T-helper 17 cell (primary cell): ENCODE results near the gene FOXL2. TPM values are rescaled to one million over a fixed set of nuclear protein-coding genes. Genes with fewer than 3 reads are reported as not detected.

Experiments
- ATAC-seq: fragments of 150-1000 bp; cut with Tn5 transposase; 2 replicates; pipeline ENCODE4 v1.10.0; 2021; ENCODE audit warnings: mild to moderate bottlenecking, moderate library complexity
- DNase-seq, 3 donors: peaks; one replicate each; pipeline versions ENCODE4 v3.0.0 to v3.0.0-alpha.2; 2020 to 2021
- H3K9me3 ChIP-seq: one replicate; pipeline ENCODE4 v1.7.0; 2013; ENCODE audit warnings: low read length, mild to moderate bottlenecking; ENCODE audit not compliant: control insufficient read depth, poor library complexity, severe bottlenecking
- H3K27ac Mint-ChIP-seq: one replicate; pipeline ENCODE4 v1.8.0; 2022; ENCODE audit warnings: mild to moderate bottlenecking, moderate library complexity, mixed read lengths
- H3K27me3 Mint-ChIP-seq: one replicate; pipeline ENCODE4 v1.8.0; 2022; ENCODE audit warnings: mixed read lengths
- H3K36me3 Mint-ChIP-seq: one replicate; pipeline ENCODE4 v1.8.0; 2022; ENCODE audit warnings: low read depth, mixed read lengths
- H3K4me1 Mint-ChIP-seq: one replicate; pipeline ENCODE4 v1.8.0; 2022; ENCODE audit warnings: mild to moderate bottlenecking, mixed read lengths
- H3K4me3 Mint-ChIP-seq: one replicate; pipeline ENCODE4 v1.8.0; 2022; ENCODE audit warnings: mild to moderate bottlenecking, moderate library complexity, mixed read lengths
- total RNA-seq, 4 donors: library from RNA in 2 of 4; stranded (reverse) in 2 of 4; gene quantifications; one replicate each; pipeline ENCODE4 v1.2.3 and lab custom pipeline; 2022 to 2026

The FOXL2 gene
- total RNA-seq, 2 donors from 2014 or later = not detected

DNA sequence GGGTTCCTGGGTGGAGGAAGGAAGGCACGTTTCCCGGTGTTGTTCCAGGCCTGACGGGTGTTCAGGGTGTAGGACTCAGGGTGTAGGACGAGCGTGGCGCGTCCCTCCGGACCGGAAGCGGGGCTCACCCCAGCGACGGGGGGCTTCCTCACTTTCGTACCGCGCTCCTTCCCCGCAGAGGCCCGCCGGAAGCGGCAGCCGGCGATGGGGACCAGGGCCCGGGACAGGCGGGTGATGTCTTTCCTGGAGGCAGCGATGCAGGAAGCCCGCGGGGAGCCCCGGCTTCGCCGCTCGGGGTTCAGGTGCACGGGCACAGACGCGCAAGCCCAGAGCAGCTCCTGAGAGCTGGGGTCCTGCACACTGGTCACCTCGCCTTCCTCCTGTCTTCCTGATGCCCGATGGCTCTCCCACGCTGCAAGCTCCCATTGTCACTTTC is 13.5 kb upstream of the FOXL2 start:
- Mint-ChIP-seq H3K4me1 (peaks cover 11% of the 10 kb centered on the region), H3K27me3 (peaks cover 66% of the 10 kb centered on the region), H3K4me3 (peak overlapping the region; percentile 26), H3K36me3 (peaks cover 12% of the 10 kb centered on the region), H3K27ac (no peak overlapping the region)
- DNase-seq (no peak), ATAC-seq (no peak)
- peaks cover 4% of the 10 kb centered on the region for H3K9me3 ChIP-seq

DNA sequence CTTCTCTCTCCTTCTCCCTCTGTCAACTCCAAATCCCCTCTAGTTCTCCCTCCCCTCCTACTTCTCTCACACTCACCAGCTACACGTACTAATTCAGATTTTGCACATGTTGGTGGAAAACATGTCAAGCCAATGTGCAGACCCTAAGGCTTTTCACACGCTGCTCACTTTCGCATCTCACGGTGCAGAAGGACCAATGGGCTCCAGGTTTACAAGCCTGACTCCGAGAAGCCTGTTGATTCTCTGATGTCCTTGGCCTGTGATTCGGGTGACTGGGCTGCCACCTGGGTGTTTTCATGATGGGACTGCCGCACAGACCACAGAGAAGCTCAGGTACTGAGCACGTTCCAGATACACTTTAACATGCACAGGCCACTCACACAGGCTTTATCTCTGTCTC is 3.8 kb upstream of the FOXL2 start:
- H3K4me1 Mint-ChIP-seq = peaks cover 19% of the 10 kb centered on the region
- H3K27me3 Mint-ChIP-seq = peaks cover 71% of the 10 kb centered on the region
- no peak for ATAC-seq

DNA sequence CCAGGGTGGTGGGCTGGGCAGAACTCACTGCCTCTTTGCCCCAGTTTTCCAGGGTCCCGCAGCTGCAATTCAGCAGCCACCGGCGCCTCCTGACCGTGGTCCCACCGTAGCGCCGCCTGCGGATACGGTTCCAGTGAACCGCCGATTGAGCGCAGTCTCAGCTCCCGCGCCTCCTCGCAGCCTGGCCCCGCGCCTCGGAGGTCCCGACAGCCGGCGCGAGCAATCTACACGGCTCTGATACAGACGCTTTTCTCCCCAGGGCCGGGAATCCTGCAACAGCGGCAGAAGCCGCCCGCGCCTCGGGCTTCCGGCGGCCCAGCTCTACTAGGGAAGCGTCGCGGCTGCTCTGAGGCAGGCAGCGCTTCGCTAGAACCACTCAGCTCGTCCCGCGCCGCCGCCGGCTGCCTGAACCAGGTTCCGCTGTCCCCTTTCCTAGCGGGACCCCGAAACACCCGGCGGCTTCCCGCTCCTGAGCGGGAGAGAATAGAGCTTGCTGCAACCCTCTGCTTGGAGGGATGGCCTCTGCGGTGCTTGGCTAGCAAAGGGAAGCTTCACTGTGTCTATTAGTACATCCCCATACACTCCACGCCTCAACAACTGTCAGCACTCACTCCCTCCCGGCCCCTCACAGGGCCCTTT is 3.2 kb upstream of the FOXL2 start:
- peak; percentile 50 for ATAC-seq
- peaks cover 70% of the 10 kb centered on the region for H3K27me3 Mint-ChIP-seq
- H3K4me3 Mint-ChIP-seq = peak overlapping the region; percentile 80
- H3K36me3 Mint-ChIP-seq = peaks cover 9% of the 10 kb centered on the region
- H3K9me3 ChIP-seq = no peaks in the 10 kb centered on the region
- peaks cover 23% of the 10 kb centered on the region for H3K4me1 Mint-ChIP-seq
- DNase-seq = no peak
- H3K27ac Mint-ChIP-seq = no peak overlapping the region

More for the DNA sequence above, 3.8 kb upstream of the FOXL2 start:
- H3K4me3 Mint-ChIP-seq = peak overlapping the region; percentile 80
- H3K27ac Mint-ChIP-seq = no peak overlapping the region
- H3K9me3 ChIP-seq = no peaks in the 10 kb centered on the region
- no peak for DNase-seq
- peaks cover 7% of the 10 kb centered on the region for H3K36me3 Mint-ChIP-seq

DNA sequence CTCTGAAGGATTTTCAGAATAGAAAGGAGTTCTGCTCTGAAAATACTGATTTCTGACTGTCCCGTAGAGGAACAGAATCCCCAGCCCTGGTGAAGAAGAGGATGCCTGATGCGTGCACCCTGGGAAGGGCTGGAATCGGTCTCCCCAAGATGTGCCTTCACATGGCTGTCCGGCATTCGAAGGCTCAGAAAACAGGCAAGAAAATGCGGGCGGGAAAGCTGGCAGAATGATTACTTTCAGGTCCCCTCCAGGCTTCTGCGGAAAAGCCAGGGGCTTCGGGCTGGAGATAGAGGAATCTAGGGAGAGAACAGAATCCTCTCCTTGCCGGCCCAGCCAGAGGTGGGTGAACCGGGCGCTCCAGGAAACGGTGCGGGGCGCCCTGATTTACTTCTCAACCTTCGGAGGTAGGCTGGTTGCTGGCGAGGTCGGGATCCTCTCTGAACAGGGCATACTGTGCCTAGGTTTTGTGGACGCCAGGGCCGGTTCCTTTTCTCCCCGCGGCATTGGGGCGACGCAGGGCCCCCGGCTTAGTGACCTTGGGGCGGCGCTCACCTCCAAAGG is 2.6 kb upstream of the FOXL2 start:
- H3K9me3 ChIP-seq = no peaks in the 10 kb centered on the region
- H3K36me3 Mint-ChIP-seq = peaks cover 11% of the 10 kb centered on the region
- DNase-seq = no peak
- H3K27me3 Mint-ChIP-seq = peaks cover 69% of the 10 kb centered on the region
- peak; percentile 18 for ATAC-seq
- H3K4me3 Mint-ChIP-seq = peak overlapping the region; percentile 86
- no peak overlapping the region for H3K27ac Mint-ChIP-seq
- H3K4me1 Mint-ChIP-seq = peaks cover 28% of the 10 kb centered on the region

DNA sequence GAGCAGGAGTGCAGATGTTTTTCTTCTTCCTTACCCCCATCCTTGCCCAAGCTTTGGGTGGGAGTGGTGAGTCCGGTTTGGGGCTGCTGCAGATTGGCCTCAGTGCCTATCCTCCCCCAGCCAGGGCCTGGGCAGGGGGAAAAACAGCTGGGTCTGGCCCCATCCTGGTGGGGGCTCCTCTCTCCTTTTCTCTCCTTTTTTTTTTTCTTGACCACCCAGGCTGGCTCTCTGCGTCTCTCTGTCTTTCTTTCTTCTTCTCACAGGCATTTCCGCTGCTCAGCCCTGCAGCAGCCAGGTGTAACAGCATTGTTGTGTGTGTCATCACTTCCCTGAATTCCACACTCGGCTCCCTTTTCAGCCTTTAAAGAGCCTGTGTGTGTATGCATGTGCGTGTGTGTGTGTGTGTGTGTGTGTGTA is 2.1 kb upstream of the FOXL2 start:
- H3K4me3 Mint-ChIP-seq = peak overlapping the region; percentile 86
- ATAC-seq = no peak
- H3K4me1 Mint-ChIP-seq = peaks cover 30% of the 10 kb centered on the region
- no peak for DNase-seq
- H3K9me3 ChIP-seq = no peaks in the 10 kb centered on the region
- H3K27ac Mint-ChIP-seq = no peak overlapping the region
- peaks cover 11% of the 10 kb centered on the region for H3K36me3 Mint-ChIP-seq
- peaks cover 69% of the 10 kb centered on the region for H3K27me3 Mint-ChIP-seq

DNA sequence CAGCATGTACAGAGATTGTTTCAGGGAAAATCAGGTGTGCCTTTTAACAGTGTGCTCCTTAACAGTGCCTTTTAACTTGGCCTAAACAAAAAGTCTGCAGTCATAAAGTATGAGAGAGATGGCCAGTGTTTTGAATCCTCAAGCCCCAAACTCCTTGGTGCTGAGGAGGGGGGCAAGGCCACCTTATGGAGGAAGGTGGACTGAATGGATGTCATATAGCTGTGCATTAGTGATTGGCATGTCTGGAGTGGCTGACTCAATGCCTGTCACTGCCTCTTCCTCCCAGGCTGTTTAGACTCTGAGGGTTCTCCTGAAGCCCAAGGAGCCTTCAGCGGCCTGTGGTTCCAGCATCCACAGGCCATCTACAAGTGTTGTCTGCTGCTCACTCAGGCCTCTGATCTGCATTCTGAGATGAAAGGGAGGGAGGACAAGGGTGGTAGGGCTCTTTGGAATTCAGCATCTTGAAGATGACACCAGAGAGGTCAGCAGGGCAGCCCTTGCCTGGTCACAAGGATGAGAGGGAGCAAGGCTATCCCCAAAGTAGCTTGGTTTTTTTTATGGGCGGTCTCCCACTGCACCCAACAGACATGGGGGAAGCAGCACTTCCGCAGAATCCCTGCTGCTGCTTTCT is 1.5 kb upstream of the FOXL2 start:
- ATAC-seq (no peak), DNase-seq (no peak)
- Mint-ChIP-seq H3K4me3 (peak overlapping the region; percentile 83), H3K27me3 (peaks cover 69% of the 10 kb centered on the region), H3K4me1 (peaks cover 33% of the 10 kb centered on the region), H3K27ac (no peak overlapping the region), H3K36me3 (peaks cover 11% of the 10 kb centered on the region)
- H3K9me3 ChIP-seq = no peaks in the 10 kb centered on the region

DNA sequence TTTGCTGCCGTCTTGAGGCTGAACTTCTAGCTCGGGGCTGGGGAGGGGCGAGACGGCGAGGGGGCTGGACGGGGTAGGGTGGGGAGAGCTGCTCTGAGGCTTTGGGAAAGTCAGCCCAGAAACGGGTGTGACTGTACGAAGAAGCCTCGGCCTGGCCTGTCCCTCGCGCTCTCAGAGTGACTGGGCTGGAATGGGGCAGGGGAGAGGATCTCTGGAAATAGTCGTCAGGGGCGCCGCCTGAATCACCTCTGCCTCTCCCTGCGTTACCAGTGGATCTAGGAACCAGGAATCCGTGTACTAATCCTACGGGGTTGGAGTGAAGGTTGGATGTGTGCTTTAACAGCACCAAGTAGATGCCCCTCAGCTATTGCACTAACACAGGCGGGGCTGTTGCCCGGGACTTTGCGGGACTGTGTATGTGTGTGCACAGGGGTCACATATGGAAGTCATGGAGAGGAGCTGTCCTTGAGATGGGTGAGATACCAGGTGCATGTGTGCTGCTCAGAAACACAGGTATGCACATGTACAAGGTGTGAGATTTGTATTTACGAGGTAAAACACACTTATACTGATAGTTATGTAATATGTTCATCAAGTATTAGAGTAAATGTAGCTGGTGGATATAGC is 671 bp upstream of the FOXL2 start:
- H3K27ac Mint-ChIP-seq = no peak overlapping the region
- peaks cover 33% of the 10 kb centered on the region for H3K4me1 Mint-ChIP-seq
- DNase-seq (no peak), ATAC-seq (no peak)
- peak overlapping the region; percentile 83 for H3K4me3 Mint-ChIP-seq
- peaks cover 70% of the 10 kb centered on the region for H3K27me3 Mint-ChIP-seq
- peaks cover 11% of the 10 kb centered on the region for H3K36me3 Mint-ChIP-seq
- no peaks in the 10 kb centered on the region for H3K9me3 ChIP-seq

DNA sequence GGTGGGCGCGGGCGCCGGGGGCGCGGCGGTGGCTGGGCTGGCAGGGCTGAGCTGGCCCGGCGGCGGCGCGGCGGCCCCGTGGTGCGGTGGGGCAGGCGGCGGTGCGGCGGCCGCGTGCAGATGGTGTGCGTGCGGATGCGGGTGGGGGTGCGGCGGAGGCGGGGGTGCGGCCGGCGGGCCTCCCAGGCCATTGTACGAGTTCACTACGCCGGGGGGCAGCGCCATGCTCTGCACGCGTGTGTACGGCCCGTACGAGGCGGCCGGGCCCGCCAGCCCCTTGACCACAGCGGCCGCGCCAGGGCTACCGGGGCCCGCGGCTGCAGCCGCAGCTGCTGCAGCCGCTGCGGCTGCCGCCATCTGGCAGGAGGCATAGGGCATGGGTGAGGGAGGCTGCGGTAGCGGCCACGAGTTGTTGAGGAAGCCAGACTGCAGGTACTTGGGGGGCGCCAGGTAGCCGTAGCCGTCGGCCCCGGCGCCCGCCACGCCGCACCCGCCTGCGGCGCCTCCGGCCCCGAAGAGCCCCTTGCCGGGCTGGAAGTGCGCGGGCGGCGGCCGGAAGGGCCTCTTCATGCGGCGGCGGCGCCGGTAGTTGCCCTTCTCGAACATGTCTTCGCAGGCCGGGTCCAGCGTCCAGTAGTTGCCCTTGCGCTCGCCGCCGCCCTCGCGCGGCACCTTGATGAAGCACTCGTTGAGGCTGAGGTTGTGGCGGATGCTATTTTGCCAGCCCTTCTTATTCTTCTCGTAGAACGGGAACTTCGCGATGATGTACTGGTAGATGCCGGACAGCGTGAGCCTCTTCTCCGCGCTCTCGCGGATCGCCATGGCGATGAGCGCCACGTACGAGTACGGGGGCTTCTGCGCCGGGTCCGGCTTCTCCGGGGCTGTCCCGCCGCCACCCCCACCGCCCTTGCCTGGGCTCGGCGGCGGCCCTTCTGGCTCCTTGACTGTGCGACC is 951 bp downstream of the FOXL2 start:
- H3K27ac Mint-ChIP-seq = no peak overlapping the region
- peaks cover 81% of the 10 kb centered on the region for H3K27me3 Mint-ChIP-seq
- DNase-seq (no peak), ATAC-seq (no peak)
- H3K4me1 Mint-ChIP-seq = peaks cover 33% of the 10 kb centered on the region
- peak overlapping the region; percentile 94 for H3K4me3 Mint-ChIP-seq
- no peaks in the 10 kb centered on the region for H3K9me3 ChIP-seq
- H3K36me3 Mint-ChIP-seq = peaks cover 9% of the 10 kb centered on the region

DNA sequence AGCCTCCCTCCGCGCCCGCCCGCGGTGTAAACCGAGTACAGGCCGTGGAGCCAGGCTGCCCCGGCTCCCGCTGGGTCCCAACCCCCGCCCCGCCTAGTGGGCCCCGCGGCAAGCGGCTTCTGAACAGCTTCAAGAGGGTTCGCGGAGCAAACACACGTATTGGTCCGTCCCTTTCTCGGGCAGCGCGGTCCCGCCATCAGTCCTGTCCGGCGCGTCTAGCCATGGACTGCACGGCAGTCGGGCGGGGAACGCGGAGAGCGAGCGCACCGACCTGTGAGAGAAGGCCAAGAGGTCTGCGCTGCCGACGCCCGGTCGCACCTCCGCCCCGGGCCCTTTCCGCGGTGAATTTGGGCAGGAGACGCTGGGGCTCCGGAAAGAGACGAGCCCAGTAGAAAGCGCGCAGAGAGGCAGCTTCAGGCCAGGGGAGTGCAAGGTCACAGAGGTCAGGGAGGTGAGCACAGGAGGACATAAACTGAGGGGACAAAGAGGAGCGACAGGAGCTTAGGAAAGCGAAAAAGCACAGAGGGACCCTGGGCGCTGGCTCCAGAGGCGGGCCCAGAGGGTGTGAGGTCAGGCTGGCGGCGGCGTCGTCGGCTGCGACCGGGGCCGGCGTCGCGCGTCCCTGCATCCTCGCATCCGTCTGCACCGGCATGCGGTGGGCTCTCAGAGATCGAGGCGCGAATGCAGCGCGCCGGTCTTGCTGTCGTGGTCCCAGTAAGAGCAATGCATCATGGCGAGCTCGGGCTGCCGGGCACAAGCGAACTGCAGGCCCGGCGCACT is 1.8 kb downstream of the FOXL2 start:
- H3K36me3 Mint-ChIP-seq = peaks cover 9% of the 10 kb centered on the region
- no peak for ATAC-seq
- no peak for DNase-seq
- H3K4me3 Mint-ChIP-seq = peak overlapping the region; percentile 94
- peaks cover 80% of the 10 kb centered on the region for H3K27me3 Mint-ChIP-seq
- no peaks in the 10 kb centered on the region for H3K9me3 ChIP-seq
- H3K27ac Mint-ChIP-seq = no peak overlapping the region
- H3K4me1 Mint-ChIP-seq = peaks cover 27% of the 10 kb centered on the region

DNA sequence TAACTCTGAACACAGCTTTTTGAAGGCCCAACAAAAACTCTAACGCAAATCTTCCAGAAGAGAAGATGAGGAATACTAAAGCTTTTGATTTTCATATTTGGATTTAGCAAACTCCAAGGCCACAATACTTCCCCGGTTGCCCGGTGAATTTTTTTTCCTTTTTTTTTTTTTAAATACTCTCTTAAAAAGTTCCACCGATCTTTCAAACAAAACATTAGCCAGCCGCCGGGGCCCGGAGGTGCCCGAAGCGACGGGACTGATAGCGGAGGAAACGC is 2.3 kb downstream of the FOXL2 start:
- H3K4me3 Mint-ChIP-seq = peak overlapping the region; percentile 94
- peaks cover 9% of the 10 kb centered on the region for H3K36me3 Mint-ChIP-seq
- no peak overlapping the region for H3K27ac Mint-ChIP-seq
- ATAC-seq = no peak
- no peak for DNase-seq
- H3K27me3 Mint-ChIP-seq = peaks cover 78% of the 10 kb centered on the region
- H3K4me1 Mint-ChIP-seq = peaks cover 28% of the 10 kb centered on the region
- H3K9me3 ChIP-seq = no peaks in the 10 kb centered on the region

DNA sequence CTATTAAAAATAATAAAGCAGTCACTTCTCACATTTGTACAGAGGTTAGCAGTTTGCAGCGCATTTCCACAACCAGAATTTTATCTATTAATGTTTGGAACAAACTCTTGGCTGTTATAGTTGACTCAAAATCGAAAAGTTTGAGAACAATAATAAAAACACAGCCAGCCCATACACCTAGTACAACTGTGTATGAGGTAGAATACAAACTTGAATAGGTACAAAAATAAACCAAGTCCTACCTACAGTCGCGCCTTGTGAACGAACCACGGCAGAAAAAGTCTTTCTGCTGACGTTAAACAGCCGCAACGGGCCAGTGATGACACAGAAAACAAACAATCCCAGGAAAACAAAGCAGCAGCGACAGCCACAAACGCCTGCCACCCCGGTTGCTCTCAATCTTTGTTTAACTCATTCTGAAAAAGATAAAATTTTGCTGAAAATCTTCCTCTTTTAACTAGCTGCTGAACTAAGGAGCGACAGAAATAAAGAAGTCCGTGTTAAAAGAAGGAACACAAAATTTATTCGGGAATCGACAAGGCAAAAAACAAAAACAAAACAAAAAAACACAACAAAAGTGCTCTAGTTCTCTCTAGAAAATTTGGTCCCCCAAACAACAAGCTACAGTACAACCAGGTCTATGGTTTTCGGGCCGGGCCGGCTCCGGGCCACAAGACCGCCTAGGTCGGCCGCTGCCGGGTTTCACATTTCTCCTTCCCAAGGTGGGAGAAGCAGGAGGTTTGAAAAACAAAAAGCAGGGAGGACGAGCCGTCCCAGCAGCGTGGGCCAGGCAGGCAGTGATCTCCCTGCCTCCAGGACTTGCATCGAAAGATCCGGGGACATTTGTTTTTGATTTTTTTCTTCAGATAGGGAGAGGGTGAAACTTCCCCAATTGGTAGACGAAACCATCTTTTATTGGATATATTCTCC is 2.9 kb downstream of the FOXL2 start:
- DNase-seq (no peak), ATAC-seq (no peak)
- peaks cover 74% of the 10 kb centered on the region for H3K27me3 Mint-ChIP-seq

More for the DNA sequence above, 2.9 kb downstream of the FOXL2 start:
- H3K4me1 Mint-ChIP-seq = peaks cover 27% of the 10 kb centered on the region
- no peaks in the 10 kb centered on the region for H3K9me3 ChIP-seq
- peaks cover 7% of the 10 kb centered on the region for H3K36me3 Mint-ChIP-seq
- H3K27ac Mint-ChIP-seq = no peak overlapping the region
- peak overlapping the region; percentile 76 for H3K4me3 Mint-ChIP-seq
